Gastroesophageal sphincter (tissue), 4 donors: Measurements from ENCODE around the gene MSANTD4. TPM values are rescaled to one million over a fixed set of nuclear protein-coding genes. Genes with fewer than 3 reads are reported as not detected.

Experiments
- ATAC-seq: fragments of 150-250 bp; one replicate; pipeline ENCODE4 v1.9.1; 2016; ENCODE audit warnings: mild to moderate bottlenecking, moderate library complexity
- H3K27ac ChIP-seq, 4 donors: fragments of 200-600 bp; sonication (generic) in 3 of 4; 1 replicate in 3 of 4; 2 replicates in 1 of 4; pipeline ENCODE4 v1.5.1; 2016 to 2019
- H3K27me3 ChIP-seq: fragments of 200-600 bp; sonication (generic); one replicate; pipeline ENCODE4 v1.5.1; 2019
- H3K36me3 ChIP-seq, 2 donors: fragments of 200-600 bp; sonication (generic); one replicate each; pipeline ENCODE4 v1.5.1; 2019; ENCODE audit warnings: control low read depth in 1 of 2
- H3K4me1 ChIP-seq, 3 donors: fragments of 200-600 bp; sonication (generic); 1 replicate in 2 of 3; 2 replicates in 1 of 3; pipeline ENCODE4 v1.5.1; 2016 to 2019; ENCODE audit warnings: control low read depth in 2 of 3
- H3K4me3 ChIP-seq, 2 donors: fragments of 200-600 bp; sonication (generic); one replicate each; pipeline ENCODE4 v1.5.1; 2019; ENCODE audit warnings: mild to moderate bottlenecking in 1 of 2, moderate library complexity in 1 of 2
- H3K9me3 ChIP-seq, 3 donors: fragments of 200-600 bp; sonication (generic); one replicate each; pipeline ENCODE4 v1.5.1; 2017 to 2019; ENCODE audit warnings: control low read depth in 2 of 3
- CTCF ChIP-seq, 4 experiments: fragments of 200-600 bp in 2 of 4; fragments of 450-650 bp in 2 of 4; sonication (generic) in 1 of 4; IDR thresholded peaks; one replicate each; pipeline ENCODE4 v1.5.1; 2017 to 2019; ENCODE audit warnings: antibody characterized with exemption in 4 of 4, mild to moderate bottlenecking in 2 of 4, moderate library complexity in 2 of 4
- EP300 ChIP-seq: sonication (generic); formaldehyde crosslinking; IDR thresholded peaks from one replicate; pipeline ENCODE4 v1.6.1; 2017; ENCODE audit warnings: antibody characterized with exemption, mild to moderate bottlenecking
- POLR2A ChIP-seq, 2 donors: fragments of 450-650 bp; IDR thresholded peaks; one replicate each; pipeline ENCODE4 v1.6.1; 2017; ENCODE audit warnings: antibody characterized with exemption in 2 of 2, mild to moderate bottlenecking in 2 of 2, moderate library complexity in 1 of 2
- POLR2AphosphoS5 ChIP-seq: sonication (generic); formaldehyde crosslinking; IDR thresholded peaks from one replicate; pipeline ENCODE4 v1.6.1; 2017; ENCODE audit warnings: antibody characterized with exemption
- WGBS, 2 donors: methylation state at CpG; one replicate each; pipeline ENCODE4 v1.1.5; 2018; ENCODE audit warnings: low coverage in 1 of 2; 5-methylcytosine and 5-hydroxymethylcytosine counted together
- total RNA-seq, 4 donors: library from RNA; depleted of rRNA; stranded (reverse); fragments of >200 nt; gene quantifications; one replicate each; pipeline ENCODE4 v1.1.0, GENCODE V29; 2016

MSANTD4 gene
- total RNA-seq, 4 donors from 2014 or later: 24.7 to 35.6 (median 28.6) TPM

GRCh38 chr11:106022795-106023275 lies 795 bp upstream of the MSANTD4 start:
- WGBS, 2 donors: 92 to 93% methylated on average over 5 to 7 of the region's 7 CpGs
- TF ChIP-seq POLR2A (IDR thresholded peaks at IDR 0.05) (no peak), EP300 (no peak), POLR2AphosphoS5 (no peak), CTCF (IDR thresholded peaks at IDR 0.05) (no peak)
- H3K9me3 ChIP-seq: no peaks in the 10 kb centered on the region
- peaks cover 6 to 31% (median 9%) of the 10 kb centered on the region in 3 donors for H3K4me1 ChIP-seq
- H3K36me3 ChIP-seq: no peaks in the 10 kb centered on the region
- ATAC-seq: no peak
- no peaks in the 10 kb centered on the region for H3K27me3 ChIP-seq
- peak overlapping the region; percentile 66 to 88 for H3K4me3 ChIP-seq
- peak overlapping the region; percentile 26 to 89 (median 86) for H3K27ac ChIP-seq

GRCh38 chr11:106021181-106021966 lies 666 bp downstream of the MSANTD4 start:
- Histone ChIP-seq H3K27ac (peak overlapping the region; percentile 29 to 89 (median 86)), H3K27me3 (no peaks in the 10 kb centered on the region), H3K4me1 (peaks cover 6 to 40% (median 9%) of the 10 kb centered on the region in 3 donors), H3K9me3 (no peaks in the 10 kb centered on the region), H3K4me3 (peak overlapping the region; percentile 66 to 88), H3K36me3 (no peaks in the 10 kb centered on the region)
- no peak for ATAC-seq
- TF ChIP-seq POLR2AphosphoS5 (peak; percentile 54), CTCF (IDR thresholded peaks at IDR 0.05) (no peak)
- WGBS, 2 donors: 19 to 23% methylated on average over 7 to 11 of the region's 18 CpGs

- Histone ChIP-seq H3K27ac (no peak overlapping the region), H3K4me1 (peaks cover 6 to 72% (median 9%) of the 10 kb centered on the region in 3 donors), H3K27me3 (no peaks in the 10 kb centered on the region), H3K4me3 (no peak overlapping the region), H3K36me3 (peaks cover 0 to 3% of the 10 kb centered on the region in 2 donors), H3K9me3 (no peaks in the 10 kb centered on the region)
- TF ChIP-seq POLR2AphosphoS5 (no peak), EP300 (no peak), CTCF (IDR thresholded peaks at IDR 0.05) (no peak), POLR2A (IDR thresholded peaks at IDR 0.05) (no peak)
- ATAC-seq: no peak
- WGBS, 2 donors: 57 to 73% methylated on average over 2 of the region's 2 CpGs
Measured at GRCh38 chr11:106017093-106017492, 4.9 kb downstream of the MSANTD4 start.

- Histone ChIP-seq H3K4me1 (peaks cover 2 to 66% (median 6%) of the 10 kb centered on the region in 3 donors), H3K36me3 (peaks cover 0 to 14% of the 10 kb centered on the region in 2 donors), H3K9me3 (no peaks in the 10 kb centered on the region), H3K4me3 (no peak overlapping the region), H3K27ac (no peak overlapping the region), H3K27me3 (no peaks in the 10 kb centered on the region)
- no peak for ATAC-seq
- WGBS, 2 donors: 51 to 78% methylated on average over 2 of the region's 2 CpGs
- no peak for TF ChIP-seq POLR2AphosphoS5
- TF ChIP-seq EP300: no peak
- TF ChIP-seq CTCF (IDR thresholded peaks at IDR 0.05): no peak
- TF ChIP-seq POLR2A (IDR thresholded peaks at IDR 0.05): no peak
Measured at GRCh38 chr11:106015066-106015465, 7.0 kb downstream of the MSANTD4 start.

- WGBS, 2 donors: 62 to 64% methylated on average over 2 of the region's 2 CpGs
- Histone ChIP-seq H3K27me3 (no peaks in the 10 kb centered on the region), H3K36me3 (peaks cover 4 to 18% of the 10 kb centered on the region in 2 donors), H3K4me3 (no peak overlapping the region), H3K27ac (no peak overlapping the region), H3K9me3 (no peaks in the 10 kb centered on the region), H3K4me1 (peaks cover 0 to 62% (median 6%) of the 10 kb centered on the region in 3 donors)
- no peak for TF ChIP-seq CTCF (IDR thresholded peaks at IDR 0.05)
- no peak for TF ChIP-seq EP300
- no peak for TF ChIP-seq POLR2AphosphoS5
- no peak for TF ChIP-seq POLR2A (IDR thresholded peaks at IDR 0.05)
- no peak for ATAC-seq
Measured at GRCh38 chr11:106014620-106015019, 7.4 kb downstream of the MSANTD4 start.
